ENCODE results near the gene TRA2B.
"Not testable (repeated sequence)": the region's sequence is repeated elsewhere in the genome, so short reads cannot be mapped to it uniquely, and the experiment has no call there.

Gene TRA2B

GRCh38 chr3:185909913-185910312, 27.9 kb downstream of the TRA2B start:
- H3K27ac ChIP-seq, H3K4me3 ChIP-seq: not testable (repeated sequence)

- no peak overlapping the region for H3K27ac ChIP-seq
- no peak overlapping the region for H3K4me3 ChIP-seq
Measured at GRCh38 chr3:185900228-185900627, 37.6 kb downstream of the TRA2B start.

GRCh38 chr3:185896636-185897035, 41.2 kb downstream of the TRA2B start:
- H3K27ac ChIP-seq = no peak overlapping the region
- H3K4me3 ChIP-seq = no peak overlapping the region

- no peak overlapping the region for H3K27ac ChIP-seq
- H3K4me3 ChIP-seq = no peak overlapping the region
Measured at GRCh38 chr3:185887066-185887465, 50.7 kb downstream of the TRA2B start.

GRCh38 chr3:185884641-185885040, 53.2 kb downstream of the TRA2B start:
- Histone ChIP-seq H3K4me3 (no peak overlapping the region), H3K27ac (no peak overlapping the region)

GRCh38 chr3:185881926-185882325, 55.9 kb downstream of the TRA2B start:
- H3K27ac ChIP-seq = no peak overlapping the region
- H3K4me3 ChIP-seq = no peak overlapping the region

- no peak overlapping the region for H3K4me3 ChIP-seq
- no peak overlapping the region for H3K27ac ChIP-seq
Measured at GRCh38 chr3:185880600-185880999, 57.2 kb downstream of the TRA2B start.

GRCh38 chr3:185878920-185879319, 58.9 kb downstream of the TRA2B start:
- no peak overlapping the region for H3K4me3 ChIP-seq
- H3K27ac ChIP-seq = no peak overlapping the region

GRCh38 chr3:185874119-185874518, 63.7 kb downstream of the TRA2B start:
- no peak overlapping the region for H3K27ac ChIP-seq
- no peak overlapping the region for H3K4me3 ChIP-seq

- Histone ChIP-seq H3K27ac (no peak overlapping the region), H3K4me3 (no peak overlapping the region)
Measured at GRCh38 chr3:185867650-185868049, 70.2 kb downstream of the TRA2B start.

- Histone ChIP-seq H3K27ac (no peak overlapping the region), H3K4me3 (no peak overlapping the region)
Measured at GRCh38 chr3:185866995-185867394, 70.8 kb downstream of the TRA2B start.

- no peak overlapping the region for H3K27ac ChIP-seq
Measured at GRCh38 chr3:185866555-185866954, 71.3 kb downstream of the TRA2B start.

More at GRCh38 chr3:185866555-185866954, 71.3 kb downstream of the TRA2B start:
- no peak overlapping the region for H3K4me3 ChIP-seq

Measured in skin epidermis (tissue), 12 donors.